NCI-H1930 (cell line): ENCODE data around the gene FAM227B.

Source experiments
- DNase-seq, 2 experiments: peaks; one replicate each; lab custom pipeline; 2025; lab: John Stamatoyannopoulos, UW

The FAM227B gene

DNA sequence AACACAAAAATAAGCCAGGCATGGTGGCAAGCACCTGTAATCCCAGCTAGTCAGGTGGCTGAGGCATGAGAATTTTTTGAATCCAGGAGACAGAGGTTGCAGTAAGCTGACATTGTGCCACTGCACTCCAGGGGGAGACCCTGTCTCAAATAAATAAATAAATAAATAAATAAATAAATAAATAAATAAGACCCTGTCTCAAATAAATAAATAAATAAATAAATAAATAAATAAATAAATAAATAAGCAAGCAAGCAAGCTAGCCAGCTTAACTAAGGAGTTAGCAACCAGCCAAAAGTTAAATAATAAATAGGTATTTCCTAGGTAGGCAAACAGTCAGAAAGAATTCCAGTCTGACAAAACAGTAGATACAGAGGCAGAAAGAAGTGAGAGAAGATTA, 326.7 kb downstream of the FAM227B start:
- DNase-seq = no peak

- DNase-seq = no peak
These were observed 330.4 kb downstream of the FAM227B start for GRCh38 chr15:49290191-49290590.

DNA sequence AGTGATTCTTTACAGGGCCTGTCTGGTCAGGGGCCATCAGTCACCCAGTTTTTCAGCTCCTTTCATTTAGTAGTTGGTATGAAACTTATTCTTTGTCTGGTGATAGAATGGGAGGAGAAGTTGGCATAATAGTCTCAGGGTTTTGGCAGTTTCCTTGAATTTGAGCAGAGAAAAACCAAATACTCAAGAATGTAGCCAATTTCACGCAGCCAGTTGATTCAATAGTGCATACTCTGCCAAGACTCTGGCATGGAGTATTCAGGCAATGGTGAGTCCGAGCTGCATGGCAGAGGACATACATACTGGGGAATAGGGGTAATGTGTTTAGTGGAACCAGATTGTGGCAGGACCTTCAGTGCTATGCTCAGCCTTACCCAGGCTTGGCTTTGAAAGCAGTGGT, 332.2 kb downstream of the FAM227B start:
- no peak for DNase-seq

GRCh38 chr15:49287481-49287880, 333.1 kb downstream of the FAM227B start:
- DNase-seq = no peak

GRCh38 chr15:49286649-49287404, 333.8 kb downstream of the FAM227B start:
- no peak for DNase-seq

- no peak for DNase-seq
These were observed 338.3 kb downstream of the FAM227B start for GRCh38 chr15:49282366-49282765.

- no peak for DNase-seq
These were observed 340.8 kb downstream of the FAM227B start for GRCh38 chr15:49279521-49280456.

- DNase-seq = no peak
These were observed 341.9 kb downstream of the FAM227B start for GRCh38 chr15:49278751-49279150.
